LNCaP clone FGC (cell line): ENCODE measurements around the gene TM9SF1.
A peak's percentile ranks its signal among the peaks of the same experiment; 100 is the strongest.

Source experiments
- DNase-seq: peaks from one replicate; pipeline ENCODE4 v3.0.0-alpha.2; 2011; ENCODE audit warnings: low read depth
- H3K4me3 ChIP-seq: 2 replicates; pipeline ENCODE4 v1.5.1; 2011; ENCODE audit warnings: mild to moderate bottlenecking, low read depth, low read length, control low read depth
- TF ChIP-seq, protein P1 (sequence below): IDR thresholded peaks from 2 replicates; pipeline ENCODE4 v1.5.1; 2012; ENCODE audit warnings: mild to moderate bottlenecking; ENCODE audit not compliant: control insufficient read depth, insufficient read depth; ENCODE audit errors: extremely low read depth

Gene TM9SF1

DNA sequence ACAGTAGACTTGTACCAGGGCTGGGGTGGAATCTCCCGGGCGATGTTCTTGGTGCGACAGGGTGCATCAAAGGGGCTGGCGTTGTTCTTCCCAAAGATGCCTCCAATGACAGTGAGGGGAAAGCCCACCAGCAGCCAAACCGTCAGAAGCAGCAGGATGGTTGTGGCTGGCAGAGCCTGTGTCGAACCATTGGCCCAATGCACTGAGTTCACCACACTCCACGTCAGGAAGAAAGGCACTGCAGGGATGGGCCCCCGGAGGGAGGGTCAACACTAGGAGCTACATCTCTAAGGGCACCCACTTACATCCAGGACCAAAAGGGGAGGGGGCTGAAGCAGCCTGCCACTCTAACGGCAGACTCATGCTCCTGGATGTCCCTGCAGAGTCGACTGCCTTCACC is 4.8 kb downstream of the TM9SF1 start:
- TF ChIP-seq, protein P1, sequence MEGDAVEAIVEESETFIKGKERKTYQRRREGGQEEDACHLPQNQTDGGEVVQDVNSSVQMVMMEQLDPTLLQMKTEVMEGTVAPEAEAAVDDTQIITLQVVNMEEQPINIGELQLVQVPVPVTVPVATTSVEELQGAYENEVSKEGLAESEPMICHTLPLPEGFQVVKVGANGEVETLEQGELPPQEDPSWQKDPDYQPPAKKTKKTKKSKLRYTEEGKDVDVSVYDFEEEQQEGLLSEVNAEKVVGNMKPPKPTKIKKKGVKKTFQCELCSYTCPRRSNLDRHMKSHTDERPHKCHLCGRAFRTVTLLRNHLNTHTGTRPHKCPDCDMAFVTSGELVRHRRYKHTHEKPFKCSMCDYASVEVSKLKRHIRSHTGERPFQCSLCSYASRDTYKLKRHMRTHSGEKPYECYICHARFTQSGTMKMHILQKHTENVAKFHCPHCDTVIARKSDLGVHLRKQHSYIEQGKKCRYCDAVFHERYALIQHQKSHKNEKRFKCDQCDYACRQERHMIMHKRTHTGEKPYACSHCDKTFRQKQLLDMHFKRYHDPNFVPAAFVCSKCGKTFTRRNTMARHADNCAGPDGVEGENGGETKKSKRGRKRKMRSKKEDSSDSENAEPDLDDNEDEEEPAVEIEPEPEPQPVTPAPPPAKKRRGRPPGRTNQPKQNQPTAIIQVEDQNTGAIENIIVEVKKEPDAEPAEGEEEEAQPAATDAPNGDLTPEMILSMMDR: no peak
- H3K4me3 ChIP-seq: no peak overlapping the region
- DNase-seq: no peak

DNA sequence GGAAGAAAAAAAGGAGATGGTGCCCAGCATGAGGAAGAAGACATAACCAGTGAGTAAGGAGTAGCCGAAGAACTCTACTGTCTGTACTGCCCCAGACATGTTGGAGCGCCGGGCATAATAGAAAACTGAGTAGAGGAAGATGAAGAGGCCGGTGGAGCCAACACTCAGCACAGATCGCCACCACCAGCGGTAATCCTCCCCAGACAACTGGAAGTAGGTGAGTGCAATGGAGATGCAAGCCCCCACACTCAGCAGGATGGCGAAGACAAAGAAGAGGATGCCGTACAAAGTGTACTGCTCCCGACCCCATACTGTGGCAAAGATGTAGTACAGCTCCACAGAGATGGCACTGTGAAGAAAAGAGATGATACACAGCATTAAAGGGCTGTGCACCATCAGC is 5.8 kb downstream of the TM9SF1 start:
- DNase-seq: no peak
- peak overlapping the region; percentile 97 for H3K4me3 ChIP-seq
- TF ChIP-seq, protein P1: no peak

DNA sequence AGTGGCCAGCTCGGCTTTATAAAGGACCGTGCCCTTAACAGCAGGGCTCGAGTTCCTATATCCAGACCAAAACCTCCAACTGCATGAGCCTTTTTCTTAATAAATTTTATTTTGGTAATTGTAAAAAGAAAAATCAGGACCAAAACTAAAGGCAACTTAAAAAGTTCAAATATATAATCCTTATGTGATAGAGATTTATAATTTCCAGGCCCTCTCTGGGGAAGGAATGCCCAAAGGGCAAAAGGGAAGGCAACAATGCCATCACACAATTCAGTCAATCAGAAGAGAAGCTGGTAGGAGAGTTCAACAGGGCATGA is 6.2 kb downstream of the TM9SF1 start:
- no peak for DNase-seq
- H3K4me3 ChIP-seq: peak overlapping the region; percentile 97
- TF ChIP-seq, protein P1: no peak

DNA sequence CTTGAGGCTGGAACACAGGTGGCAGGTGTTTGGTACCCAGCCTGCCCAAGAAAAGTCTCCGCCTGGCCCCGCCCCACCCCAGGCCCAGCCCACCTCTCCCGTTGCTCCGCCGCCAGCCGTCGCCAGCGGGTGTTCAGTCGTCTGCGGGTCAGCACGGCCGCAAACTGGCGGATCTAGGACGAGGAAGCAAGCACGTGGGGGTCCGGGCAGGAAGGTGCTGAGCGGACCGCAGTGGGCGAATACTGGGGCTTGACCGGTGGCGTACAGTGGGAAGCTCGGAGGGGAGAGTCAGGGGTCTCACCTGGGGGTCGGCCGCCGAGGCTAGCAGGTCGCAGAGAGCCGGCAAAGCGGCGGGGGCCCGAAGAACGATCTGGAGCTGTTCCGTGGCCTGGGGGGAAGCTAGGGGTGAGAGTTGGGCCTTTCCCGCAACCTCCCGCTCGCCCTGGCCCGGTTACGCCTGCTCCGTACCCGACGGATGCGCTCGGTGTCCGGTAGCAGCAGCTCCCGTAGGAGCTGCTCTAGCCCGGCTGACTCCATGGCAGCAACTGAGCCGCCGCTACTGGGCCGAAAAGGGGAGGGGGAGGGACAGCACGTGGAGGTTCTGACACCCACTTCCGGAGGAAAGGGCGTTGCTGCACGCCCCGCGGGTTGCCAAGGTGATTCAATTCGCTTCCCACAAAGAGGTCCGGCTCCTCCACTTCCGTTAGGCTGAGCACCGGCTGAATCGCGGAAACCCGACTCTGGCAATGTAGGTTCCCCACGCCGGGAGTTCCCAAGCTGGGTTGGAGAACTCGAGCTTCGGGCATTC is 6.8 kb downstream of the TM9SF1 start, which contains the start of gene IPO4:
IPO4 (minus strand) TSS at position 566 of the 808 bp plus-strand sequence; CDS start at position 537, 29 bp downstream.
- DNase-seq: peak; percentile 97

DNA sequence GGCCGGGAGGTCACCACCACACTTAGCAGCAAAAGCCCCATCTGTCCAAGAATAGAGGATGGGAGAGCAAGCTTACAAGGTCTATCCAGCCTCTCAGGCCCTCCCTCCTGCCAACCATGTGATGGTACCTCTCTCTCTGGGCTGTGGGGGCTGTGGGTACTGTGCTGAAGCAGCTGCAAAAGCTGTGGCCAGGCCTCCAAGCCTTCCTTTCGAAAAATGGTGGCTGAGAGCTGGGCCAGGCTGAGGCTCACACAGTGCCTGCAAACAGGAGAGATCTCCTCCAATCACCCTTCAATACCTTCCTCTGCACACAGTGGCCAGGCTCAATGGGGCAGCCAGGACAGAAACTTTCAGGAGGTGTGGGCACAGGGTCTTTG is 7.7 kb downstream of the TM9SF1 start:
- DNase-seq: no peak
- TF ChIP-seq, protein P1: no peak
- H3K4me3 ChIP-seq: peak overlapping the region; percentile 97

More for the DNA sequence above, 6.8 kb downstream of the TM9SF1 start, which contains the start of gene IPO4:
- H3K4me3 ChIP-seq: peak within 1 kb of the TSS; percentile 97
- TF ChIP-seq, protein P1: no peak

DNA sequence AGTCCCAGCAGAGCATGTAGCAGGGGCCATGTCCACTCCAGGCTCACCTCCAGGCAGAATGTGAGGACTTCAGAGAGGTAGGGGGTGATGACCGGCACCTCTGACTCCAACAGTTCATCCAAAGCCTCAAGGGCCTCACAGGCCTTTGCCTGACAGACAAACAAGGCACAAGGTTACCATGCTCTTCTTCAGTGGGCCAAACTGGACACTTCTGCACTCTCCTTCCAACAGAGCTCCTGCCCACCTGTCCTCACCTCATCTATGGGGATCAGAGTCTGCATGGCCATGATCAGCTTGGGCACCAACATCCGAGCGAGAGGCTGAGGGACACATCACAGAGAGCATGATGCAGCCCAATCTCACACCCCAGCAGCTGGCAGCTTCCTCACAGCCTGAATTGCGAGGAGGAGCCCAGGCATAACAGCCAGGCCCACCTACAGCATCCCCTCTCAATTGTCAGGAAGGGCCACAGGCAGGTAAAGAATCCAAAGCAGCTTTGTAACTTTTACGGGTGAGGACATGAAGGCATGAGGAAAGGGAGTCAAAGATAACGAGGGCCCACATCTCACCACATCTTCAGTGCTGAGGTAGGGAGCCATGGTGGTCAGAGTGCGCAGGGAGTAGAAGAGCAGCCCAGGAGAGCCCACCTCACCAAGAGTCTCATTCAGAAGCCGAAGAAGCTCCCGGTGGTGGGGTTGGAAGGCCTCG is 8.3 kb downstream of the TM9SF1 start:
- no peak overlapping the region for H3K4me3 ChIP-seq
- DNase-seq: no peak

More for the DNA sequence above, 8.3 kb downstream of the TM9SF1 start:
- TF ChIP-seq, protein P1: no peak
